Immature natural killer cell (primary cell): Measurements from ENCODE around the gene SLC24A5. TPM values are rescaled to one million over a fixed set of nuclear protein-coding genes. Genes with fewer than 3 reads are reported as not detected.

ENCODE experiments used
- DNase-seq, 3 donors: peaks; one replicate each; pipeline ENCODE4 v3.0.0; 2022; ENCODE audit warnings: mixed read lengths in 1 of 3
- H3K27ac Mint-ChIP-seq, 6 donors: one replicate each; pipeline ENCODE4 v1.8.0; 2020; ENCODE audit warnings: mixed read lengths in 6 of 6, mild to moderate bottlenecking in 5 of 6, inconsistent platforms in 4 of 6, moderate library complexity in 3 of 6
- H3K27me3 Mint-ChIP-seq, 3 donors: one replicate each; pipeline ENCODE4 v1.8.0; 2020 to 2021; ENCODE audit warnings: low read depth in 3 of 3, mild to moderate bottlenecking in 3 of 3, mixed read lengths in 3 of 3, moderate library complexity in 3 of 3, inconsistent platforms in 1 of 3
- H3K36me3 Mint-ChIP-seq, 3 donors: one replicate each; pipeline ENCODE4 v1.8.0; 2020; ENCODE audit warnings: mixed read lengths in 3 of 3, inconsistent platforms in 2 of 3, mild to moderate bottlenecking in 2 of 3
- H3K4me1 Mint-ChIP-seq, 2 donors: one replicate each; pipeline ENCODE4 v1.8.0; 2020; ENCODE audit warnings: inconsistent platforms in 2 of 2, mild to moderate bottlenecking in 2 of 2, mixed read lengths in 2 of 2, moderate library complexity in 1 of 2
- H3K4me3 Mint-ChIP-seq, 5 donors: one replicate each; pipeline ENCODE4 v1.8.0; 2020; ENCODE audit warnings: mild to moderate bottlenecking in 5 of 5, mixed read lengths in 5 of 5, inconsistent platforms in 3 of 5, moderate library complexity in 3 of 5
- H3K9me3 Mint-ChIP-seq, 6 donors: one replicate each; pipeline ENCODE4 v1.8.0; 2020; ENCODE audit warnings: mild to moderate bottlenecking in 6 of 6, mixed read lengths in 6 of 6, inconsistent platforms in 4 of 6, moderate library complexity in 3 of 6
- polyA plus RNA-seq, 3 donors: library from polyadenylated mRNA; unstranded; fragments of 300-500 nt; fragmentation: Illumina TruSeq; gene quantifications; one replicate each; pipeline ENCODE4 v1.2.3, GENCODE V29; 2021

SLC24A5 gene
- not detected for polyA plus RNA-seq

DNA sequence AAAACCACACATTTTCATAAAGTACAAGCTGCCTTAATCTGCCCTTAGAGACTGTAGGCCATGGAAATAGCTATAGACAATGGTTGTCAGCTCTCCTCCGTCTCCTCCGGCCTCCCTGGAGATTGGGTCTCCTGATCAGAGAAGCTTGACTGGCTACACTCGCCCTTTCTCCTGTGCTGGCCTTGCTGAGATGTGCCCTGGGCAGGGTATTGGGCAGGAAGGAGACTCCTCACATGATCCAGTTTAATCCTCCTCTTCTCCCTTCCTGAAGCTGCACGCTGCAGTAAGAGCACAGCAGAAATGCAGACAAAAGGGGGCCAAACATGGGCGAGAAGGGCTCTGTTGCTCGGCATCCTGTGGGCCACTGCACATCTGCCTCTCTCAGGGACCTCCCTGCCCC lies at the start of gene SLC24A5:
SLC24A5 (plus strand) TSS at position 246 of the 400 bp plus-strand sequence; CDS start at position 301, 55 bp downstream.
- no peak for DNase-seq
- Mint-ChIP-seq H3K4me1 (no peaks in the 10 kb centered on the region), H3K27ac (no peak within 1 kb of the TSS), H3K27me3 (peaks cover 0 to 5% (median 1%) of the 10 kb centered on the region in 3 donors), H3K9me3 (peaks cover 0 to 2% (median 0%) of the 10 kb centered on the region in 6 donors), H3K36me3 (no peaks in the 10 kb centered on the region), H3K4me3 (no peak within 1 kb of the TSS)

DNA sequence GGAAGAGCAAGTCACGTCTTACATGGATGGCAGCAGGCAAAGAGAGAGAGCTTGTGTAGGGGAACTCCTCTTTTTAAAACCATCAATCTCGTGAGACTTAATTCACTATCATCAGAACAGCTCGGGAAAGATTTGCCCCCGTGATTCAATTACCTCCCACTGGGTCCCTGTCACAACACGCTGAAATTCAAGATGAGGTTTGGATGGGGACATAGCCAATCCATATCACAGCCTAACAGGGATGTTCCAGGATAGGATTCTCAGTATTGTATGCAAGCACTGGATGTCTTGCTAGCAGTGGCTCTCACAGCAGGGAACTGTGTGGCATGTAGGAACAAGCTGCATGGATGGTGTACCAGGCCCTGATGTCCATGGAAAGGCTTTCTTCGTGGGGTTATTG lies 47.8 kb upstream of the SLC24A5 start:
- Mint-ChIP-seq H3K27ac (no peak overlapping the region), H3K27me3 (peaks cover 0 to 6% (median 0%) of the 10 kb centered on the region in 3 donors), H3K4me3 (no peak overlapping the region), H3K36me3 (no peaks in the 10 kb centered on the region), H3K4me1 (no peaks in the 10 kb centered on the region), H3K9me3 (peaks cover 0 to 17% (median 4%) of the 10 kb centered on the region in 6 donors)
- DNase-seq = no peak

DNA sequence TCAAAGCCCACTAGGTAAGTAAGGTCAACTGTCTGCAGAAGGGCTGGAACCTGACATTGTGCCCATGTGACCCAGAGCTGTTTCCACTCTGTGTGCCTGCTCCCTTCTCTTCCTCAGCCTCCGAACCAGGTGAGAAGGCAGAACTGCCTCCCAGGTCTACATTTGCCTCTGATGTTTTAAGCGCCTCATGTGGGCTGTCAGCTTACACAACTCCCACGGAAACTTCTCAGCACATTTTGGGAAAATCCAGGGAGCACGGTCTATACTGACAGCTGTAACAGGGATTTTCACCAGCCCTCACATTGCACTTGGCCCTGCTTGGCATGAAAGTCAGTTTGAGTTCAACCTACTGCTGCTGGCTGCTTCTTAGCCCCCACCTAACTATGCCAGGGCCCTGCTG lies 46.9 kb upstream of the SLC24A5 start:
- H3K9me3 Mint-ChIP-seq = peaks cover 0 to 17% (median 5%) of the 10 kb centered on the region in 6 donors
- no peak for DNase-seq
- no peaks in the 10 kb centered on the region for H3K4me1 Mint-ChIP-seq
- H3K27me3 Mint-ChIP-seq = peaks cover 0 to 6% (median 0%) of the 10 kb centered on the region in 3 donors
- no peaks in the 10 kb centered on the region for H3K36me3 Mint-ChIP-seq
- H3K4me3 Mint-ChIP-seq = no peak overlapping the region
- no peak overlapping the region for H3K27ac Mint-ChIP-seq

DNA sequence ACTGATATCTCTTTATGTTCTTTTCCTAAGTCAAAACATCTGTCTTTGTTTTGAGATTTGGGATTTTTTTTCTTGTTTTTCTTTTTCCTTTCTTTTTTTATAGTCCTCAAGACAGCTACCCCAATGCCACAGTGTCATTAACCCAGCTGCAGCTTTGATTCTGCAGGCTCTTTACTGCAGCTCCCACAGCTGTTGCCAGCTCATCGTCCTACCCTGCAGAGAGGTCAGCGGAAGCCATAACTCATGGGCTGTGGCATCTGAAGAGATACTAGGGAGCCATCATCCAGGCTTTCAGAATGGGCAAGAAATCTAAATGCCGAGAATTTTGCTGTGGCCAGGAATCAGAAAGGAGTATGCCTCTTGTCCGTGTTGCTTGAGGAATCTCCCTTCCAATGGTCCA lies 44.3 kb upstream of the SLC24A5 start:
- H3K4me1 Mint-ChIP-seq = no peaks in the 10 kb centered on the region
- H3K36me3 Mint-ChIP-seq = no peaks in the 10 kb centered on the region
- H3K9me3 Mint-ChIP-seq = peaks cover 0 to 11% (median 3%) of the 10 kb centered on the region in 6 donors
- H3K27ac Mint-ChIP-seq = no peak overlapping the region
- no peak for DNase-seq
- no peak overlapping the region for H3K4me3 Mint-ChIP-seq
- H3K27me3 Mint-ChIP-seq = peaks cover 0 to 8% (median 0%) of the 10 kb centered on the region in 3 donors

DNA sequence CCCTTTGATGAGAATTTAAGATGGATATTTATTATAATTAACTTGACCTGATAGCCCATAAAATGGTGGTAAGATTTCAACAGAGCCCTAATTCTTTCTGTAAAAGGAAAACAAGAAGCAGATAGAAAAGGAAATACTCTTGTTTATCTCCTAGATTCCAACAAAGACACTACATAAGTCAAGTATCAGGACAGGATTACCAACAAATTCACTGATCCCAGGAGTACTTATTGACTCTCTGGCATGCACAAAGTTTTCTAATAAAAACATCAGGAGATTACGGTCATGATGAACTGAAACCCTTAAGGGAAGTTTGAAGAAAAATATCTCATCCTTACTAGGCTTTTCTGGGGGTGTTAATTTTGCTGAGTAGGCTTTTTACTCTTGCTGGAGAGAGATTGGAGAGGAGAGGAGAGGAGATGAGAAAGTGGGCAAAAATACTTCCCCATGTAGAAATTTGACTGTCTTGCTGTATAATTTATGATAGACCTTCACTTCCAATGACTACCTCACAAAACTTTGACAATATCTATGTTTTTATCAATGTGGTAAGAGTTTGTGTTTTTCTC lies 43.1 kb upstream of the SLC24A5 start:
- no peak for DNase-seq
- no peak overlapping the region for H3K27ac Mint-ChIP-seq
- peaks cover 0 to 11% (median 3%) of the 10 kb centered on the region in 6 donors for H3K9me3 Mint-ChIP-seq
- H3K27me3 Mint-ChIP-seq = peaks cover 0 to 7% (median 1%) of the 10 kb centered on the region in 3 donors
- H3K36me3 Mint-ChIP-seq = no peaks in the 10 kb centered on the region
- H3K4me1 Mint-ChIP-seq = no peaks in the 10 kb centered on the region
- H3K4me3 Mint-ChIP-seq = no peak overlapping the region

DNA sequence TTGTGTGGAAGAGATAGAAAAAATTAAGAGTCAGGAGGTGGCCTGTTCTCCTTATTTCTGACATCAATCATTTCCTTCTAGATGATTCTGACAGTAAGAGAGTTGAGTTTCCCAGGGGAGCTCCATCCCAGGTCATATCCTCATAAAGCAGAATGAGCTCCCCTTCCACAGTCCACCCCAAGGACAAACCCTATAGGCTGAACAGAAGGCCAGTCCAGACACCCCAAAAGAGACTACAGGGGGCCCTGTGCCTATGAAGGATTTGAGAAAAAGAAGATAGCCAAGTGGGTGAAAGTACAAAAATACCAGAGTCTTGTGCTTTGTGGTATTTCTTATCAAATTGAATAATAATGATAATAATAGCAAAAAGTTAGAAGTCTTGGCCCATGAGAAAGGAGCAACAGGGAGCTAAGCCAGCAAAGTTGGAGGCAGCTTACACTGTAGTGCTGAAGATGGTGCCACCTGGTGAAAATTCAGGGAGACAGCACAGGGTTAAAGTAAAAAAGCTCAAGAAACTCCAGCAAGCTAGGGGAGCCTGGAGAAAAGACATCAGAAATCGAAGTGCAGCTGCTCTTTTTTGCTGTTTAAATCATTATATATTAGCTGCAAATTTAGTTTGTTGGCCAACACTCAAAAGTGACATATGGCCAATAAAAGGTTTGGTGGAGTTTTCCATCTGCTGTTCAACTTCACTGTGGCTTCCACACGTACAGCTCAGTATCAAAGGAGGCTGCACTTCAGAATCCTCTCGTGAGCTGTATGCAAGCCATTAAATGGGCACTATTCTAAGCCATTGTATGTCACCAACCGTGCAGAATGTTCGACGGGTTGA lies 35.8 kb upstream of the SLC24A5 start:
- no peaks in the 10 kb centered on the region for H3K36me3 Mint-ChIP-seq
- DNase-seq = no peak
- H3K9me3 Mint-ChIP-seq = peaks cover 0 to 4% (median 0%) of the 10 kb centered on the region in 6 donors
- H3K27ac Mint-ChIP-seq = no peak overlapping the region
- H3K27me3 Mint-ChIP-seq = peaks cover 0 to 4% (median 2%) of the 10 kb centered on the region in 3 donors
- H3K4me1 Mint-ChIP-seq = no peaks in the 10 kb centered on the region
- H3K4me3 Mint-ChIP-seq = no peak overlapping the region

DNA sequence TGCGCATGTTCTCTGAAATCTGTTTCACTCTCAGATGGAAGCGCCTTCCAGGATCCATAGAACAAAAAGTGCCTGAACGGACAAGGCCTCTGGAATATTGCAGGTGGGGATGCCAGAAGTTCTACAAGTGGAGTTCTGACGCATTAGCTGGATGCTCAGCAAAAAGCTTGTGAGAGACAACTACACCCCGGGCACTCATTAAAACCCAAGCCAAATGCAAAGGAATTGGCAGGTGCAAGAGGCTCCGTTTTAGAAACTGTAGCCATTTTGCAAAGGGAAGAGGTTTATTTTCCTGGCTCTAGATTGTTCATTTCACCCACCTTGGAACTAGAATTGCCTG lies 35.2 kb upstream of the SLC24A5 start:
- no peak for DNase-seq
- Mint-ChIP-seq H3K4me3 (no peak overlapping the region), H3K27ac (no peak overlapping the region), H3K4me1 (no peaks in the 10 kb centered on the region), H3K9me3 (peaks cover 0 to 4% (median 0%) of the 10 kb centered on the region in 6 donors), H3K36me3 (no peaks in the 10 kb centered on the region), H3K27me3 (peaks cover 0 to 4% (median 2%) of the 10 kb centered on the region in 3 donors)

DNA sequence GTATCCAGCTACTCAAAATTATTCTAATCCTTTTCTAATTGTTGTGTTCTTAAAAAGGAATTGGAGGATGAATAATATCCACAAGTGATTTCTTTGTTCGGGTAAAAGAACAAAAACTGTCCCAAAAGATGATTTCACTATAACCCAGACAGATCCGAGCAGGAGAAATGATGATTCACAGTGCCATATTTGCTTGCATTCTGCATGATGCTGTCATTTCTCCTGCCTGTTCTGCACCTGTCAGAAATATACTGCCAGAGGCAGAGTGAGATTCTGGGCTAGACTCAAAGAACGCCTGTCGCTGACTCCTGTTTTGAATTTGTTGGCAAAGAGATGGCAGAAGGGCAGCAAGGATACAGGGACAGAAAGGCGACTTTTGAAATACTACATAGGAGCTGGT lies 34.7 kb upstream of the SLC24A5 start:
- Mint-ChIP-seq H3K9me3 (peaks cover 0 to 4% (median 0%) of the 10 kb centered on the region in 6 donors), H3K27ac (no peak overlapping the region), H3K4me1 (no peaks in the 10 kb centered on the region), H3K4me3 (no peak overlapping the region), H3K36me3 (no peaks in the 10 kb centered on the region), H3K27me3 (peaks cover 0 to 4% (median 4%) of the 10 kb centered on the region in 3 donors)
- DNase-seq = no peak

DNA sequence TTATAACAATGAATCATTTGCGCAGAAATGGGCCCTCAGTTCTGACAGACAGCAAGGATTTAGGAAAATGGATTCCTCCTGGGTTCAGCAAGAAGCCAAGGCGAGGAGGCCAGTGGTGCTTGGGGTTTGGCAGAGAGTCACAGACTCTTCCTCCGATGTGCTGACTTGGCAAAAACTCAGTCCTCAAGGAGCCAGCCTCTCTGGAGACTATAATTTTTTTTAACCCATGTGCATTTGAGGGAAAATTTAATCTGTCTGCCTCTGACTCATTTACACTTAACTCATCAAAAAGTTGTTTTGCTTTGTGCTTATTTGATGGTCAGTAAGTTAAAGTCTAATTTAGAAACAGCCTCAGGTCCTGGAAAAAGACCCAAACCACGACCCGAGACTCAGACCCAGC lies 34.2 kb upstream of the SLC24A5 start:
- no peaks in the 10 kb centered on the region for H3K4me1 Mint-ChIP-seq
- no peak overlapping the region for H3K4me3 Mint-ChIP-seq
- H3K36me3 Mint-ChIP-seq = no peaks in the 10 kb centered on the region
- no peak for DNase-seq
- peaks cover 0 to 4% (median 4%) of the 10 kb centered on the region in 3 donors for H3K27me3 Mint-ChIP-seq
- H3K27ac Mint-ChIP-seq = no peak overlapping the region
- H3K9me3 Mint-ChIP-seq = peaks cover 0 to 4% (median 0%) of the 10 kb centered on the region in 6 donors

DNA sequence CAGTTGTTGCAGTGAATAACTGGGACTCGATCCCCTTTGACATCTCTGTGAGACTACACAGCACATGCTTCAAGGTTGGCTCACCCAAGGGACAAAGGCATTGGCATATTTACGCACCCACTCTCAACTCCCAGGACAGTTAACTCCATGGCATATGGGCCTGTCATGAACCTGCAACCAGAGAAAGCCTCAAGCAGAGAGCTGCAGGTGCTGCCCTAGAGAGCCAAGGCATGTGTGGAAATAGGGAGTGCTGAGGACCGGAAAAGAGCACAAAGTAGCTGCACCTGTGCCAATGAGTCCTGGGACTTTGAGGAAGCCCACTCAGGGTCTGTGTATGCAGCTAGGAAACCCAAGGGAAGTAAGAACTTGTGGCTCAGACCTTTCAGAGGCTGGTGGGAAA lies 32.9 kb upstream of the SLC24A5 start:
- Mint-ChIP-seq H3K4me1 (no peaks in the 10 kb centered on the region), H3K27me3 (peaks cover under 1 to 4% (median 2%) of the 10 kb centered on the region in 3 donors), H3K36me3 (no peaks in the 10 kb centered on the region), H3K4me3 (no peak overlapping the region), H3K27ac (no peak overlapping the region), H3K9me3 (peaks cover 0 to 4% (median 0%) of the 10 kb centered on the region in 6 donors)
- DNase-seq = no peak

DNA sequence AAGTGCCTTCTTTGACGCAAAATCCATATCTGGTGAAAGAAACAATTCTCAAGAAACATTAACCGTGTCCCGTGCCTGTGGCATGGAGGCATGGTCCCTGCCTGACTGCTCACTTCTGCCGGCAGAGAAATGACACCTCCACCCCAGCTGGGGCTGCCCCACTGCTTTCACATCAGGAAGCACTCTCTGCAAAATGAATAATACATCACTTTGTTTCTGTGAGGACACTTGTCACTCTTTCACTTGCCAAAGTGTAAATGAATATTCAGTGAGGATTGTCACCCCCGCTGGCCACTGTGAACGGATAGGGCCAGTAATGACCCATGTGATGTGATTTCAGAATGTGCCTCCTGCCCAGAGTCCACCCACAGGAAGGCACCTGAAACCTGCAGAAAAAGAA lies 31.1 kb upstream of the SLC24A5 start:
- peaks cover 0 to 4% (median 0%) of the 10 kb centered on the region in 6 donors for H3K9me3 Mint-ChIP-seq
- H3K4me3 Mint-ChIP-seq = no peak overlapping the region
- H3K27me3 Mint-ChIP-seq = peaks cover 0 to 6% (median 2%) of the 10 kb centered on the region in 3 donors
- H3K36me3 Mint-ChIP-seq = no peaks in the 10 kb centered on the region
- H3K27ac Mint-ChIP-seq = no peak overlapping the region
- no peaks in the 10 kb centered on the region for H3K4me1 Mint-ChIP-seq
- no peak for DNase-seq

DNA sequence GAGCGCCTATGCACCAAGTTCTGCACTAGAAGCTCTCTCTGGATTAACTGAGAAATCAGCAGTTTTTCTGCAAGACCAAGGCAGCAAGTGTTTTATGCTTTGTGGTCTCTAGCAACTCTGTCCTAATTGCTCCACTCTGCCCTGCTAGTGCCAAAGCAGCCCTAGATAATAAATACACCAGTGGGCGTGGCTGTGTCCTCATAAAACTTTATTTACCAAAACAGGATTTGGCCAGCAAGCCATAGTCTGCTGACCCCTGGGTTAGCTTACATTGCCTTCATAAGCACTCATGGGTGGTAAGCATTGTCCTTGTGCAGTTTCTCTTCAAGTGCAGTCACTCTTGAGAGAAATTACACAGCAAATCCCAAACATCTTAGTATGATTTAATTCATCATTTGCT lies 30.7 kb upstream of the SLC24A5 start:
- no peak overlapping the region for H3K27ac Mint-ChIP-seq
- no peak for DNase-seq
- no peaks in the 10 kb centered on the region for H3K36me3 Mint-ChIP-seq
- H3K9me3 Mint-ChIP-seq = peaks cover 0 to 4% (median 0%) of the 10 kb centered on the region in 6 donors
- H3K27me3 Mint-ChIP-seq = peaks cover 0 to 6% (median 2%) of the 10 kb centered on the region in 3 donors
- no peaks in the 10 kb centered on the region for H3K4me1 Mint-ChIP-seq
- H3K4me3 Mint-ChIP-seq = no peak overlapping the region

DNA sequence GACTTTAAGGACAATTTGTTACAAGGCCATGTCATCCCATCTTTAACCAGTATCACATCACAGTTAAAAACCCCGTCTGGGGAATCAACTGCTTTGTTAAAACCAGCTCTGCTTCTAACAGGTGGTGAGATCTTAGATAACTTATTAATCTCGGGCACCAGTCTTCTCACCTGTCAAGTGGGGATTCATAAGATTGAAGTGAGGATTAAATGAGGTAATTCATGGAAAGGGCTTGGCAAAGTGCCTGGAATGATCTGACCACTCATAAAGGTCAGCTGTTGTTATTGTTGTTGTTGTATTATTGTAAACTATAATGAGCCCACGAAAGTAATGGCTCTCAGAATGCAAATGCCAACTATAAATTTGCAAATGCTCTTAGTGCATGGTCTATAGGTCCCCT lies 30.1 kb upstream of the SLC24A5 start:
- no peaks in the 10 kb centered on the region for H3K4me1 Mint-ChIP-seq
- H3K4me3 Mint-ChIP-seq = no peak overlapping the region
- peaks cover 0 to 4% (median 0%) of the 10 kb centered on the region in 6 donors for H3K9me3 Mint-ChIP-seq
- DNase-seq = no peak
- H3K27me3 Mint-ChIP-seq = peaks cover 0 to 6% (median 2%) of the 10 kb centered on the region in 3 donors
- no peak overlapping the region for H3K27ac Mint-ChIP-seq
- H3K36me3 Mint-ChIP-seq = no peaks in the 10 kb centered on the region

DNA sequence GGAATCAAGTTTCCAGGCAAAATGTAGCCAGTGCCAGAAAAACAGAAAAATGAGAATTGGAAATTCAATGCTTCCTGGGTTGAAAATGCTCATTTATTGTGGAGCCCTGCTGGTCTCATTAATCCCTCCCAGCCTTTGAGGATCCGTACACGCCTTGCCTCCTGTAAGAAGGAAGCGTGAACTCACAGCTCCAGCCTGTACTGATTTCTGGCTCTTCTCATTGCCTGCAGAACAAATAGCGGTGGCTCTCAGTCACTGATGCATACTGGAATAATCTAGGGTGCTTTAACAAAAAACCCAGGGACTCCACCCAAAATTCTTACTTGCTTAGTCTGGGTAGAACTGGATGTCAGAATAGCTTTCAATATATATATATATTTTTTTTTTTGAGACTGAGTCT lies 29.3 kb upstream of the SLC24A5 start:
- no peaks in the 10 kb centered on the region for H3K36me3 Mint-ChIP-seq
- DNase-seq = no peak
- H3K27me3 Mint-ChIP-seq = peaks cover 0 to 6% (median 2%) of the 10 kb centered on the region in 3 donors
- no peak overlapping the region for H3K4me3 Mint-ChIP-seq
- H3K4me1 Mint-ChIP-seq = no peaks in the 10 kb centered on the region
- peaks cover 0 to 4% (median 1%) of the 10 kb centered on the region in 6 donors for H3K9me3 Mint-ChIP-seq
- no peak overlapping the region for H3K27ac Mint-ChIP-seq
